T-helper 17 cell (primary cell): Measurements from ENCODE around the gene NPRL2. TPM values are rescaled to one million over a fixed set of nuclear protein-coding genes. Genes with fewer than 3 reads are reported as not detected.
A peak's percentile ranks its signal among the peaks of the same experiment; 100 is the strongest.

ENCODE experiments used
- ATAC-seq: fragments of 150-1000 bp; cut with Tn5 transposase; 2 replicates; pipeline ENCODE4 v1.10.0; 2021; ENCODE audit warnings: mild to moderate bottlenecking, moderate library complexity
- DNase-seq, 3 donors: peaks; one replicate each; pipeline versions ENCODE4 v3.0.0 to v3.0.0-alpha.2; 2020 to 2021
- H3K9me3 ChIP-seq: one replicate; pipeline ENCODE4 v1.7.0; 2013; ENCODE audit warnings: low read length, mild to moderate bottlenecking; ENCODE audit not compliant: control insufficient read depth, poor library complexity, severe bottlenecking
- H3K27ac Mint-ChIP-seq: one replicate; pipeline ENCODE4 v1.8.0; 2022; ENCODE audit warnings: mild to moderate bottlenecking, moderate library complexity, mixed read lengths
- H3K27me3 Mint-ChIP-seq: one replicate; pipeline ENCODE4 v1.8.0; 2022; ENCODE audit warnings: mixed read lengths
- H3K36me3 Mint-ChIP-seq: one replicate; pipeline ENCODE4 v1.8.0; 2022; ENCODE audit warnings: low read depth, mixed read lengths
- H3K4me1 Mint-ChIP-seq: one replicate; pipeline ENCODE4 v1.8.0; 2022; ENCODE audit warnings: mild to moderate bottlenecking, mixed read lengths
- H3K4me3 Mint-ChIP-seq: one replicate; pipeline ENCODE4 v1.8.0; 2022; ENCODE audit warnings: mild to moderate bottlenecking, moderate library complexity, mixed read lengths
- total RNA-seq, 4 donors: library from RNA in 2 of 4; stranded (reverse) in 2 of 4; gene quantifications; one replicate each; pipeline ENCODE4 v1.2.3 and lab custom pipeline; 2022 to 2026

The NPRL2 gene
- total RNA-seq = 10 to 100 TPM; 27.5 to 29.1 TPM
- total RNA-seq (lab: John Stamatoyannopoulos, UW) = 41.8 to 75.4 reads per million in 2 donors

- H3K27me3 Mint-ChIP-seq = no peaks in the 10 kb centered on the region
- H3K9me3 ChIP-seq = no peaks in the 10 kb centered on the region
- ATAC-seq (peak; percentile 88), DNase-seq (peak; percentile 96 to 99 (median 99))
- peaks cover 35% of the 10 kb centered on the region for H3K4me1 Mint-ChIP-seq
- H3K27ac Mint-ChIP-seq = peak within 1 kb of the TSS; percentile 99
- peak within 1 kb of the TSS; percentile 95 for H3K4me3 Mint-ChIP-seq
- peaks cover 2% of the 10 kb centered on the region for H3K36me3 Mint-ChIP-seq
Observed at GRCh38 chr3:50350527-50351322, at the start of gene NPRL2, which contains the start of gene CYB561D2. NPRL2 (minus strand) TSS chr3:50350775; CDS start chr3:50350652, 123 bp downstream. CYB561D2 (plus strand) TSS chr3:50350862; CDS start chr3:50351434, 572 bp downstream.

DNA sequence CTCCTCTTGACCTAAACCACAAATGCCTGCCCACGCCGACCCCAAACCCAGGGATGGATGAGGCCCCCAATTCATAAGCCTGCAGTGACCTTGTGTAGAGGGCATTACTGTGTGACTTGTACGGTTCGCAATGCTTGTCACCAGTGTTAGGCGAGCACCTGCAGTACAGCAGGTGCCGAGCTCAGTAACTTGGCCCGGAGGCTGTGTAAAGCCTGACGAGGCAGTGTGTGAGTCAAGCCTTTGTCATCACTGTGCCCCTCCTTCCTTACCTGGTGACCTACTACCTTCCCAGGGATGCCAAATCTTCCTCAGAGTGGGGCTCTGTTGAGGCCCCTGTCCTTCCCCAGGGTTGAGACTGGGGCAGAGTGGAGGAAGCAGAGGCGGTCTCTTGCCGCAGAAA, 45.9 kb upstream of the NPRL2 start:
- no peaks in the 10 kb centered on the region for H3K27me3 Mint-ChIP-seq

GRCh38 chr3:50395070-50395860, 44.7 kb upstream of the NPRL2 start:
- no peak for DNase-seq
- no peak for ATAC-seq
- Mint-ChIP-seq H3K4me3 (no peak overlapping the region), H3K27me3 (no peaks in the 10 kb centered on the region), H3K27ac (peak overlapping the region; percentile 34), H3K36me3 (no peaks in the 10 kb centered on the region), H3K4me1 (no peaks in the 10 kb centered on the region)
- H3K9me3 ChIP-seq = no peaks in the 10 kb centered on the region

More for the DNA sequence above, 45.9 kb upstream of the NPRL2 start:
- Mint-ChIP-seq H3K4me1 (no peaks in the 10 kb centered on the region), H3K4me3 (no peak overlapping the region), H3K36me3 (no peaks in the 10 kb centered on the region), H3K27ac (no peak overlapping the region)
- ATAC-seq (no peak), DNase-seq (no peak)
- H3K9me3 ChIP-seq = no peaks in the 10 kb centered on the region

DNA sequence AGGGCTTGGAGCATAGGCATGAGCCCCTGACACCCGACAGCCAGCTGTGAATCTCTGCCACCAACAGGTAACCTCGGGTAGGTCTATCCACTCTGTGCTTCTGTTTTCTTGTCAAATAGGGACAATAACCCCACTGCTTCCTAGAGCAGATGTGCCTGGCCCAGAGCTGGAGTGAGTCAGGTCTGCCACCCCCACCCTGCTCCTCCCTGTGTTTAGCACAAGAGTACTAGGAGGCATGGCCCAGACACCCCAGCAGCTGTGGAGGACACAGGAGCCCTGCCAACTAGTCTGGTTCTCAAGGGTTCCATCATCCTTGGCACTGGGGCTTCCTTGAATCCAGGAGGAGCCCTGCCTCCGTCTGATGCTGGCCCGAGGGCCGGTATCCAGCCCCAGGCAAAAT, 42.5 kb upstream of the NPRL2 start:
- Mint-ChIP-seq H3K4me1 (no peaks in the 10 kb centered on the region), H3K27me3 (no peaks in the 10 kb centered on the region), H3K4me3 (no peak overlapping the region), H3K36me3 (no peaks in the 10 kb centered on the region), H3K27ac (no peak overlapping the region)
- no peaks in the 10 kb centered on the region for H3K9me3 ChIP-seq
- no peak for ATAC-seq
- DNase-seq = no peak

DNA sequence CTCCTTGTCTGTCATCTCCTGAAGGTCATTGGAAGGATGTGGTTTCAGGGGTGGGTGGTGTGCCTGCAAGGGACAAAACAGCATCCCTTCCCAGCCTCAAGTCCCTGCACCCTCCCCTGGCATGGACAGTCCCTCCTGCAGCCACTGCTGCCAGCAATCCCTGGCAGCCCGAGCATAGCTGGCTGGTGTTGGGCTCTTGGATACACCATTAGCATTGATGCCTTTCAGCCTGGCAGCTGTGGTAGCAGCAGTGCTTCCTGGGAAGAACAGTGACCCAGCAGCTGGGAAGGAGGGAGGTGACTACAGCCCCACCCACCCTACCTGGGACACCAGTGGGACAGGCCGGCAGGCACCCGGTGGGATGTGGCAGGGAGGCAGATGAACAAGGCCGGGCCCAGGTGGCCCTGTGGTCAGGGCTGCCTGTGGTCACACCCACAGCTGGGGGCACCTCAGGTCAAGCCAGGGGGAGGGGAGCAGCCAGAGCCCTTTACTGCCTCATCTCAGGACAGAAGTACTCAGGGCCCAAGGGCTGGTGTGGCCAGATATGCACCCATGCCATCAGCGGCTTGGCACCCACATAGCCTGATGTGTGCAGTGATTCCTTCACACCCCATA, 41.6 kb upstream of the NPRL2 start:
- H3K27me3 Mint-ChIP-seq = no peaks in the 10 kb centered on the region
- ATAC-seq = no peak

DNA sequence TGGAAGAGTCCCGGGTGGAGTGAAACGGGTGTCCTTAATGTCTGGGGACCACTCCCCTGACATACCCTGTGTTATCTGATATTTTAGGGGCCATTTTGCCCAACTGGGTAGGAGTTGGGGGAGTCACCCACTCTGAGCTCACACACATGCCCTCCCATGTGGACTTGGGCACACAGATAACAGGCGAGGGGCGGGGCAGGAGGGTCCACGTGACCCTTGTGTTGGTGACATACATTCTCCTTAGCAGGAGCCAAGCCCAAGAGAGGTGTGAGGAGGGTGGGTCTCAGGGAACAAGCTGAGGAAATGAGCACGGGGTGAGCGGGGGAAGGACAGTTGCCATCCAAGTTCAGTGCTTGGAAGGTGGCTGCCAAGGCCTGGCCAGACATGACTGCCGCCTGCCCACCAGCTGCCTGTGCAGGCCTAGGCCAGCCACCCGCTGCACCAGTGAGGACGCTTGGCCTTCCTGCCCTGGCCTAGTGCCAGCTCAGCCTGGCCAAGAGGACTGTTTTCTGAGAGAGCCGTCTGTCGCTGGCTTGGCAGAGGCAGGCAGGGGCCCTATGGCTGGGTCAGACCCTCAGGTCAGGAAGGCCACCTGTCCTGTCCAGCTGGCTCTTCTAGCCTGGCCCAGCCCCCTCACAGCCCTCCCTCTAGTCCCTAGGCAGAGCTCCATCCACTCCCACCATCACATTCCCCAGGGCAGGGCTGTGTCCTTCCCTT, 40.1 kb upstream of the NPRL2 start:
- no peak overlapping the region for H3K27ac Mint-ChIP-seq
- H3K4me3 Mint-ChIP-seq = no peak overlapping the region
- no peaks in the 10 kb centered on the region for H3K36me3 Mint-ChIP-seq
- ATAC-seq (no peak), DNase-seq (no peak)
- no peaks in the 10 kb centered on the region for H3K4me1 Mint-ChIP-seq
- no peaks in the 10 kb centered on the region for H3K9me3 ChIP-seq
- no peaks in the 10 kb centered on the region for H3K27me3 Mint-ChIP-seq

More for the DNA sequence above, 41.6 kb upstream of the NPRL2 start:
- no peak overlapping the region for H3K4me3 Mint-ChIP-seq
- no peaks in the 10 kb centered on the region for H3K9me3 ChIP-seq
- no peak overlapping the region for H3K27ac Mint-ChIP-seq
- no peaks in the 10 kb centered on the region for H3K4me1 Mint-ChIP-seq
- no peak for DNase-seq
- H3K36me3 Mint-ChIP-seq = no peaks in the 10 kb centered on the region

DNA sequence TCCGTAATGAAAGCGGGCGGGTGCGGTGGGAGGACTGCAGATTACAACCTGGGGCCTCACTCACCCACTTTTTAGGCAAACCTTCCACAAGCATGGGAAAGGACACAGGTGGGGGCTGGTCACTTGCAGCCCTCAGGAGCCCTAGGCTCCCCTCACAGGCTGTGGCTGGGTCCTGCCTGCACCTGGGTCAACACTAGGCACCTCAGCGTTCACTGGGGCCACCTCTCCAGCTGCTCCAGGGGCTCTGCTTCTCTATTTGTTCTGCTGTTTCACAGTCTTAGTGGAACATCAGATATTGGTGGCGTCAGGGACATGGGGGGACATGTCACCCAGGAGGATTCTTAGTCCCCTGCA, 38.8 kb upstream of the NPRL2 start:
- no peaks in the 10 kb centered on the region for H3K27me3 Mint-ChIP-seq
- H3K36me3 Mint-ChIP-seq = no peaks in the 10 kb centered on the region
- no peak for ATAC-seq
- no peaks in the 10 kb centered on the region for H3K4me1 Mint-ChIP-seq
- H3K4me3 Mint-ChIP-seq = no peak overlapping the region
- no peak overlapping the region for H3K27ac Mint-ChIP-seq
- no peaks in the 10 kb centered on the region for H3K9me3 ChIP-seq
- DNase-seq = no peak

DNA sequence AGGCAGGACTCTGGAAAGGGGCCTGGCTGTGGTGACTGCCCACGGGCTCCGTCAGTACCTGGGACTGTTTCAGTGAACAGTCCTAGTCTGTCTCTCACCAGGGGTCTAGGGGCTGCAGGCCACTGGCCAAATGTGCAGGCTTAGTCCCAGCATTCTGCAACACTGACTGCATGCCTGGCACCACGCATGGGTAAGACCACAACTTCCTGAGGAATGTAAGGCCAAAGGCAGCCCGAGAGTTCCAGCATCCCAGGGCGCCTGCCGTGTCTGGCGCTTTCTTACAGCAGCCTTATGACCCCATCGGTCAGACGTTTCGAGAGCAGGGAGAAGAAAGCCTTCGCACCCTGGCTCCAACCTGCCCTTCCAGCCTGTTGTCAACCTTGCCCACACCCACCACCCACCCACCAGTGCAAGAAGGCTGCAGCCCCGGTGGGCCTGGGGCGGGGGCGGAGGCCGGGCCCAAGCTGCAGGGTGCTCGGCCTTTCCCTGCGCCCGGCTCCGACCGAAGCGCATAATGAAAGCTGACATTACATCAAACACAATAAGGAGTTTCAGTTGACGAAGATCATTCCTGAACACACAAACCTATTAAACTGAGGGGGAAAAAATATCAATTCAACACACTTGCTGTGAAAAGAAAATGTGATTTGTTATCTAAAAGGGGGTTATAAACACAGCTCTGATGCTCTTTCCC, 38.3 kb upstream of the NPRL2 start:
- Mint-ChIP-seq H3K27ac (no peak overlapping the region), H3K27me3 (no peaks in the 10 kb centered on the region), H3K4me1 (no peaks in the 10 kb centered on the region), H3K36me3 (no peaks in the 10 kb centered on the region), H3K4me3 (no peak overlapping the region)
- H3K9me3 ChIP-seq = no peaks in the 10 kb centered on the region
- ATAC-seq = no peak
- no peak for DNase-seq

DNA sequence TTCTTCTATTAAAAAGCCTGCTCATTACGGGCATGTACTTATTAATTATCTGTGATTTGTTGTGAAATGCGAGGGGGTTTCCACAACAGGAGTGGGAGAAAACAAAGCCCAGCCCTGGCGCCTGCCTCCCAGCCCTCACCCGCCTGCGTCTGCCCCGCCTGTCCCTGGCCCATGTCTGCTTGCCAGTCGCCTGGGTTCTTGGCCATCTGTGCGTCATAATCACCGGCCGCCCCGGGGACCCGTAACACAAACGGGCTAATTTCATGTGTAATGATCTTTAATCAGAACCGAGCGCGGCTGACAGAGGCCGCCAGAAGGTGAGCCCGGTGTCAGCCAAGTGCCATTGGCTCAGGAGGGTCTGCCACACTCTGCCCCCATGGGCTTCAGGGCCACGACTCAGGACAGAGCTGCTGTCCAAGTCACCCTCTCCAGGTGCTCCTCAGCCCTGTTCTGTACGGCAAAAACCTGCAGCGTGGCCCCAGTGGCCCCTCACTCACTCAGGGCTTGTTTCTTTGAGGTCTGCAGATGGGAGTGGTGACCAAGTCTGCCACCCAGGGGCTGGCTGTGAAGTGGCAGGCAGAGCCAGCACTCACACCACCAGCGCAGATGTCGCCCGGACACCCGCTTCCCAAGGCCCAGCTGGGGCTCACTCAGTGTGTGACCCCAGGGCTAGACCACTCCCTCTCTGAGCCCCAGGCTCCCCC, 37.6 kb upstream of the NPRL2 start:
- no peaks in the 10 kb centered on the region for H3K27me3 Mint-ChIP-seq
- DNase-seq (no peak), ATAC-seq (no peak)
- H3K9me3 ChIP-seq = no peaks in the 10 kb centered on the region
- H3K27ac Mint-ChIP-seq = no peak overlapping the region
- H3K4me1 Mint-ChIP-seq = no peaks in the 10 kb centered on the region
- no peak overlapping the region for H3K4me3 Mint-ChIP-seq
- no peaks in the 10 kb centered on the region for H3K36me3 Mint-ChIP-seq

DNA sequence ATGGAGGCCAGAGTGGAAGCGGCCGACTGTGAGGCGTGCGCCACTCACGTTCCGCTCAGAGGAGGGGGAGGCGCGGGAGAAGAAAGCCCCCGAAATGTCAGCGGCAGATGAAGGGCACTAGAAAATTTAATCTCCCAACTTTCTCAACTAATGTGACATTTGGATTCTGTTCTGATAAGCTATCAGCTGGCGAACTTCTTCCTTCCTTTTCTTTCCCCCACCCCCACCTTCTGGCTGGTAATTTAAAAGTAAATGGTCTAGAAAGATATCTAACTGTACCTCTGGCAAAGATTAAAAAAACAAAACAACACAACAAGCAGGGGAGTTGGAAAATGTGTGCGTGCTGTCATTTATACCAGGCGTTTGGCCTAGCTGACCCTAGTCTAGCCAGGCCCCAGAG, 35.2 kb upstream of the NPRL2 start:
- no peaks in the 10 kb centered on the region for H3K4me1 Mint-ChIP-seq
- peak overlapping the region; percentile 11 for H3K27ac Mint-ChIP-seq
- H3K36me3 Mint-ChIP-seq = no peaks in the 10 kb centered on the region
- ATAC-seq (no peak), DNase-seq (no peak)
- H3K4me3 Mint-ChIP-seq = no peak overlapping the region
- H3K9me3 ChIP-seq = no peaks in the 10 kb centered on the region
- H3K27me3 Mint-ChIP-seq = no peaks in the 10 kb centered on the region

DNA sequence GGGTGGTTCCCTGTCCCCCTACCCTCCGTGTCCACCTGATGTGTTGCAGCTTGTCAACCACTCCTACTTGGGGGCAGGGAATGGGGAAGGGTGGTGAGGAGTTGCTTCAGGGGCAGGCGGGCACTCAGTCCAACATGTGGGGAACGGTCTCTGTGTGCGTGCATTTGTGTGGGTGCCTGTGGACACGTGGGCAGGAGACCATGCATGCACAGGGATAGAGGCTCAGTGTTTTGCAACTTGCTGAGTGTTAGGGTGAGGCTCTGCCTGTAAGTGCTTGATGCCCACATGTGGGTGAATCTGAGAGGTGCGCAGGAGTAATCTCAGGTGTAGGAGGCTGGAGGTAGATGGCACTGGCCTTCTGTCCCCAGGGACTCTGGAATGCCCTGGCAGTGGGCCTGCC, 33.2 kb upstream of the NPRL2 start:
- no peaks in the 10 kb centered on the region for H3K9me3 ChIP-seq
- Mint-ChIP-seq H3K4me3 (no peak overlapping the region), H3K27ac (no peak overlapping the region), H3K4me1 (no peaks in the 10 kb centered on the region), H3K36me3 (no peaks in the 10 kb centered on the region), H3K27me3 (no peaks in the 10 kb centered on the region)
- DNase-seq (no peak), ATAC-seq (no peak)

DNA sequence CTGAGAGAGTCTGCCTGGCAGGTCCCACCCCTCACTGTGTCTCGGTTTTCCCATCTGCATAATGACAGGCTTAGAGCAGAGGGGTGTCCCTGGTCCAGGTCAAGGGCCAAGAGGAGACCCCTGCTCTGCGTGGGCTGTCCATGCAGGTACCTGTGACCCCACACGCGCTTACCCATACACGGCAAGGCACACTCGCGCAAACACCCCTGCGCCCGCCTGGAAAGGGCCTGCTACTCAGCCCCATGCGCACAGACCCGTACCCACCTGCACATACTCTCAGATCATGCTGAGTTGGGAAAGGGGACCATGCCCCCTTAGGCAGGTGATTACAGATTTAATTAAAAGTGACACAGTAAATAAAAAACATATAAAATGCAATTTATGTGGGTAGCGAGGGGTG, 32.1 kb upstream of the NPRL2 start:
- H3K4me3 Mint-ChIP-seq = no peak overlapping the region
- no peaks in the 10 kb centered on the region for H3K27me3 Mint-ChIP-seq

More for the DNA sequence above, 32.1 kb upstream of the NPRL2 start:
- H3K9me3 ChIP-seq = no peaks in the 10 kb centered on the region
- H3K36me3 Mint-ChIP-seq = no peaks in the 10 kb centered on the region
- no peak overlapping the region for H3K27ac Mint-ChIP-seq
- ATAC-seq (no peak), DNase-seq (no peak)
- no peaks in the 10 kb centered on the region for H3K4me1 Mint-ChIP-seq
